GM20000 (cell line): Measurements from ENCODE around the gene STX4.

Experiments
- DNase-seq: peaks from one replicate; pipeline ENCODE4 v3.0.0; 2012; ENCODE audit warnings: low spot score
- CTCF ChIP-seq: IDR thresholded peaks from 2 replicates; pipeline ENCODE4 v1.5.1; 2012; ENCODE audit warnings: mild to moderate bottlenecking, control low read depth; ENCODE audit errors: extremely low read depth, missing control alignments

STX4 gene

GRCh38 chr16:31073970-31074813, 40.8 kb downstream of the STX4 start, which contains the start of the genes ZNF646 and ZNF668:
ZNF646 (plus strand) TSS chr16:31074422; CDS start chr16:31076325, 1,903 bp downstream.
ZNF668 (minus strand) TSS chr16:31074240; CDS start chr16:31064459, 9,781 bp downstream.
- no peak for TF ChIP-seq CTCF
- DNase-seq: peak; percentile 97

GRCh38 chr16:31074814-31075183, 41.4 kb downstream of the STX4 start:
- no peak for TF ChIP-seq CTCF
- no peak for DNase-seq

GRCh38 chr16:31076319-31076718, 43.0 kb downstream of the STX4 start:
- no peak for TF ChIP-seq CTCF
- DNase-seq: no peak

- no peak for DNase-seq
Measured at GRCh38 chr16:31077024-31077423, 43.7 kb downstream of the STX4 start.

GRCh38 chr16:31077592-31078396, 44.4 kb downstream of the STX4 start:
- TF ChIP-seq CTCF: no peak
- DNase-seq: no peak

More at GRCh38 chr16:31077024-31077423, 43.7 kb downstream of the STX4 start:
- no peak for TF ChIP-seq CTCF

- no peak for TF ChIP-seq CTCF
- DNase-seq: no peak
Measured at GRCh38 chr16:31078597-31079341, 45.4 kb downstream of the STX4 start.
